ENCODE measurements around the gene DGKE.
A peak's percentile ranks its signal among the peaks of the same experiment; 100 is the strongest.

DGKE gene

GRCh38 chr17:56851008-56851407 lies 17.1 kb downstream of the DGKE start:
- no peak for DNase-seq

DNA sequence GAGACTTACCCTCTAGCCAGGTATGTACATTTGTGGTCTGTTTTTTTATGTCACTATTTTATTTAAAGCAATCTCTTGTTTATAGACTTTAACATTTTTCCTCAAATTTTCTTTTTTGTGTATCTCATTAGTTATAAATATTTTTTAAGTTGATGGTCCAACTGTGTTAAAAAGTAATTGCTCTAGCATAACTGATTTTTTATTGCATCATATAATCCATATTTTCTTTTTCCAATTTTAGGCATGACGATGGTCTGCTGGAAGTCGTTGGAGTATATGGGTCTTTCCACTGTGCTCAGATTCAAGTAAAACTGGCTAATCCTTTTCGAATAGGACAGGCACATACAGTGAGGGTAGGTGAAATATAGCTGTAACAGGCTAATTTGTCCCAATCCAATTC lies 27.9 kb downstream of the DGKE start:
- no peak for DNase-seq

DNA sequence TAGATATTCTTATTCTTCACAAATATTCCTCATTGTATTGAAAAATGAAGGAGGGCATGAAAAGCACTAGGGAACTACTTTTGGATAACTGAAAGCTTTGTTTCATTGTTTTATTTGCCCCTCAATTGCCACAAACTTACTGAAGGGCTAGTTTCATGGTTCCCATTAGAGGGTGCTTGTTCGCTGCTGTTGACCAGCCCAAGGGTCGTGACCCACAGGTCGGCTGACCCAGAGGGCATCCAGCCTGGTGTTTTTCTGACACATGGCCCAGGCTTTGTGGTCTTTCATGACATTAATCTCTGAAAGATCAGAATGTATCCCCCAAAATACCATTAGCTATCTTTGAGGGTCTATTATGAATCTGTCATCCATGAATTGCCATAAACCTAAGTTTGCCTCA lies 30.0 kb downstream of the DGKE start:
- DNase-seq, result no peak

- no peak for DNase-seq
Observed at GRCh38 chr17:56866076-56866475, 32.1 kb downstream of the DGKE start.

DNA sequence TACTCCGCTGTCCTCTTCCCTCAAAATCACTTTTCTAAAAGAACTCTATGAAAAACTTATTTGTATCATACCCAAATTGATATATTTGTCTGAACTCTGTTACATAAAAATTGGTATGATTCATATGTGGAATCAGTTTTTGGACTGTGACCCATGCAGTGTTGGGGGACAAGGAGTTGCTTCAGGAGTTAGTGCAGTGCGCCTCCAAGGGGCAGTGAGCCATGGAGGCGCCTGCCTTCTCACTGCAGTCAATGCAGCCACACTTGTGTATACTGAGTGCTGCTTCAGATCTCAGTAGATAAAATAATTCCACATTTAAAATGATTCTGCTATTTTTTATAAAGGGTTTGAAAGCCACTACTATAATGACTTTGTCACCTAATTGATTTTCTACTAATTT lies 32.5 kb downstream of the DGKE start:
- no peak for DNase-seq

DNA sequence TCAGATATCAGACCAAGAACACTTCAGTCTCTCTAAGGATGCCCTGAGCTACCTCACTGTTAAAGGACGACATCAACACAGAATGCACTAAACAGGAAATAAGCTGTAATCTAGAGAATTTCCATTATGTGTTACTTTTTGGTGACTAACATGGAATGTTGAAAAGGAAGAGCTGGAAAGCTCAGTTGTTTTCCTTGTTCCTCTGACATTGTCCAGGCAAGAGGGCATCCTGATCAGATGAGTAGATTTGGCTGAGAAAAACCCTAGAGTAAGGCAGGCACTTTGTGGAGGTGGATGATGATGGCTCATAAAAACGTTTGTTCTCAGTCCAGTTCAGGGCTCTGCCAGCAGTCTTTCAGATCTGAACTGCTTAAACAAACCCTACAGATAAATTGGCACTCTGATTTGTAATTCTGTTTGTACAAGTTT lies 34.0 kb downstream of the DGKE start:
- peak; percentile 24 for DNase-seq

GRCh38 chr17:56868716-56869115 lies 34.8 kb downstream of the DGKE start:
- no peak for DNase-seq

DNA sequence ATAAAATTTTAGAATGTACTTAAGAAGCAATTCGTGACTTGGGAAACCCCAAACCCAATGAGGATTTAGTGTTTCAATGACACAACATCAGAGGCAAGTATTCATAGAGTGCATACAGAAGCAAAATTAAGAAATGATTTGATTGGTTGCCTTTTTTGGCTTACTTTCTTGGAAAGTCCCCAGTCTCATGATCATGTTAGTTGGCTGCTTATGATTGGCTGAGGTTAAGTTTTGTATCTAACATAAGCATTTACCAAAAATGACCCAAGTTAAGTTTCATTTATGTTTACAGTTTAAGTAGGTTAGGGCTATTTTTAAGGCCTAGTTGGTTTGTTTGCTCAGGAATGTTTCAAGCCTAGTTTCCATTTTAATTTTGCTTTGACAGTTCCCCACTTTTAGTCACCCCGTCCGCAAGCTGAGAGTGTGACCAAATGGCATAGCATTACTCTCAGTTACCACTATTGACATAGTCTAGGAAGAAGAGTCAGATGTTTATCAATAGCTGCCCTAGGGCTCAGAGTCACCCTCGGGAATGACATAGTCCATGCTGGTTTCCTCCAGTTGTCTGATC lies 36.2 kb downstream of the DGKE start:
- no peak for DNase-seq

- no peak for DNase-seq
Observed at GRCh38 chr17:56876766-56877179, 42.8 kb downstream of the DGKE start.

DNA sequence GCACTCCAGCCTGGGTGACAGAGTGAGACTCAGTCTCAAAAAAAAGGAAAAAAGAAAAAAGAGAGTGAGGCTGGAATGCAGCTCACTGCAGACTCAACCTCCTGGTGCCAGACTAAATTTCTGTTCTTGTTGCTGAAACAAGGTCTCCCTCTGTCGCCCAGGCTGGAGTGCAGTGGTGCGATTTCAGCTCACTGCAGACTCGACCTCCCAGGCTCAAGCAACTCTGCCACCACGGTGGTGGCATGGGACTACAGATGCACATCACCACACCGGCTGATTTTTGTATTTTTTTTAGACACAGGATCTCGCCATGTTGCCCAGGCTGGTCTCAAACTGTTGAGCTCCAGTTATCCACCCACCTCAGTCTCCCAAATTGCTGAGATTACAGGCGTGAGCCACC lies 45.3 kb downstream of the DGKE start:
- DNase-seq, result no peak

DNA sequence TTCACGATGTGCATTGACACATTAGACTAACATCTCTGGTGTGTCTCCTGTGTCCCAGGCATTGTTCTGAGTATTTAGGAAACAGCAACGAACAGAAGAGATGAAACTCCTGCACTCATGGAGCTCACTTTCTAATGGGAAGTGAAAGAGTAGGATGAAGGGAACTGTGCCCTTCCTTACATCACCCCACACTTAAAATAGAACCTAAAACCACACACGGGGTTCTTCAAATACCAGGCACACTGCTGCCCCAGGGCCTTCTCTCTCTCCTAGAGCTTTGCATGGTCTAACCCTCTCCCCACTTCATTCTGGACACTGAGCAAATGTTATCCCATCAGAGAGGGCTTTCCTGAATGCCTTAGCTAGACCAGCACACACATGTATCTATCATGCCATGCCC lies 46.2 kb downstream of the DGKE start:
- DNase-seq, result no peak

DNA sequence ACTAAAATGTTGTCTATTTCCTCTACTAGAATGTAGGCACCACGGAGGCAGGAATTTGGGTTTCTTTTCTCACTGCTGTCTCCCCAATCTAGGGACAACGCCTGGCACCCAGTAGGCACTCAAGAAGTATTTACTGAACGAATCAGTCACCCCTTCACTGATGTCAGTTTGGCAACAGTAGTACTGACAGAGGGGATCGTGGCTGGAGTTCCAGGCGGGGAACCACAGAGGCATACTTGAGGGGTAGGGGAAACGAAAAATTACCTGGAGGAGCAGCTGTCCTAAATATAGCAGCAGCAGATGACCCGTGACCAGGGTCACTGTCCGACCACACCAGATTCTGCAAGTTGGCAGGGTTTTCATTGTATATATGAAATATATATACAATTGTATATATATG lies 46.6 kb downstream of the DGKE start:
- DNase-seq, result no peak

DNA sequence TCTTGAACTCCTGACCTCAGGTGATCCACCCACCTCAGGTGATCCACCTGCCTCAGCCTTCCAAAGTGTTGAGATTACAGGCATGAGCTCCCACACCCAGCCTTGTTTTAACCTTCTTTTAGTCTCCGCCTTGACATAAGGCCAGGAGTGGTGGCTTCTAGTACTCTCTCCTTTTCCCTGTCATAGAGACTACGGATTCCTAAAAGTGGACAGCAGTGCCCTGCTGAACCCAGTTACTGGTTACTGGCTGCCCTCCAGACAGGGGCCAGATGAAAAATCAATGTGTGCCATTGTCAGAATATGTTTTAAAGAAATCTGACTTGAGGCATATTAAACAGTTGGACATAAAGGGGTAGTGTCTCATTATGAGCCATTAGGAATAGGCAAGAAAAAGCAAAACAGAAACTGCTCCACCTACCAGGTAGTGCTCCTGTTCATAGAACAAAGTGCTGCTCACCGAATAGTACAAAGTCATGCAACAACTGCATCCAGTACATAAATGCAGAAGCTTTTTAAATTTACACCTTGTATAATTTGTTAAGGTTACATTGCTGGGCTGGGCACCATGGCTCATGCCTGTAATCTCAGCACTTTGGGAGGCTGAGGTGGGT lies 47.8 kb downstream of the DGKE start:
- DNase-seq, result no peak

- DNase-seq, result no peak
Observed at GRCh38 chr17:56883616-56884015, 49.7 kb downstream of the DGKE start.

DNA sequence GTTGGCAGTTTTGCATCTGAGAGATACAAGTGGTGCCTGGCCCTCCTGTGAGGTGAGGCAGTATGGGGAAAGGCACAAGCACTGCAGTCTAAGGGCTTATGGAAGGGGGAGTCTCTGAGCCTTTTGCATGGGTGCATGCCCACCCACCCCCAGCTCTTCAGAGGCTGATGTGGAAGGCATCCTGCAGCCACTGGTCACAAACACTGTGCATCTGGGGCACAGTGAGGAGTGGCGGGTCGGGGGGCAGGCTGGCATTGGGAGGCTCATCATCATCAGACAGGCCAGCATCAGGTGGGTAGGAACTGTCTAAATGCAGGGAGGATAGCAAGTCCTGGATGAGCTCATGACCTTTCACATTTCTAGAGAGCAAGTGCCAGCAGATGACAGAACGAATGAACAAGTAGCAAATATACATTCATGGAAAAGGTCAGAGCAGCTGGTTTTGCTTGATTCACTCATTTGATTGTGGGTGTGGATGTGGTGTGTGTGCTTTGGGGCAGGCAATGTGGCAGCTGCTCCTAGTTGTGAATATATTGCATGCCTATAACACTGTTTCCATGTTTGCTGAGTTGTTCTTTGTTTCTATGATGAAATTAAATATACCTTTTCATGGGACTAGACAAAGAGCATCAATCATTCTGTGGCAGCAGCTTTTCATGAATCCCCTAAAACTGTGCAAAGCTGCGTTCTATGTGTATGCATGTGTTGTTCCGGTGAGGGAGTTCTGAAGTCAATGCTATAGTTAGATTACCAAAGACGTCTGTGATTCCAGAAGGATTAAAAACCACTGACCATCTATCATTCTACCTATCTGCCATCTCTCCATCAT lies 50.7 kb downstream of the DGKE start:
- no peak for DNase-seq

- no peak for DNase-seq
Observed at GRCh38 chr17:56885312-56885657, 51.3 kb downstream of the DGKE start.

- DNase-seq, result no peak
Observed at GRCh38 chr17:56886288-56886731, 52.4 kb downstream of the DGKE start.

DNA sequence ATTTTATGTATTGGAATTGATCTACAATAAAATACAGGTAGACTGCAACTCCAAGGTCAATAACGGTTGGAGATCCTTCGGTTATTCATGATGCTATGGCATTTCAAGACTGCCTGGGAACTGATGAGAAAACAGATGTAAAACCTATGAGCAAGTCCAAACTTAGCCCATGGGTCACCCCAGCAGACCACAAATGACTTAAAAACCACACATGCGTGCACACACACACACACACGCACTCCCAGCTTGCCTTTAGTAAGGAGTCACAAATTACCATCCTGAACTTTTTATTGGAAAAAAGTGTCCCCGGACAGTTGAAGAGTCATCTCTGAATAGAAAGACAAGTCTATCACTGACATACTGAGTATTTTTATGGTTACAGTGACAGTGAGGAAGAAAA lies 53.2 kb downstream of the DGKE start:
- no peak for DNase-seq

DNA sequence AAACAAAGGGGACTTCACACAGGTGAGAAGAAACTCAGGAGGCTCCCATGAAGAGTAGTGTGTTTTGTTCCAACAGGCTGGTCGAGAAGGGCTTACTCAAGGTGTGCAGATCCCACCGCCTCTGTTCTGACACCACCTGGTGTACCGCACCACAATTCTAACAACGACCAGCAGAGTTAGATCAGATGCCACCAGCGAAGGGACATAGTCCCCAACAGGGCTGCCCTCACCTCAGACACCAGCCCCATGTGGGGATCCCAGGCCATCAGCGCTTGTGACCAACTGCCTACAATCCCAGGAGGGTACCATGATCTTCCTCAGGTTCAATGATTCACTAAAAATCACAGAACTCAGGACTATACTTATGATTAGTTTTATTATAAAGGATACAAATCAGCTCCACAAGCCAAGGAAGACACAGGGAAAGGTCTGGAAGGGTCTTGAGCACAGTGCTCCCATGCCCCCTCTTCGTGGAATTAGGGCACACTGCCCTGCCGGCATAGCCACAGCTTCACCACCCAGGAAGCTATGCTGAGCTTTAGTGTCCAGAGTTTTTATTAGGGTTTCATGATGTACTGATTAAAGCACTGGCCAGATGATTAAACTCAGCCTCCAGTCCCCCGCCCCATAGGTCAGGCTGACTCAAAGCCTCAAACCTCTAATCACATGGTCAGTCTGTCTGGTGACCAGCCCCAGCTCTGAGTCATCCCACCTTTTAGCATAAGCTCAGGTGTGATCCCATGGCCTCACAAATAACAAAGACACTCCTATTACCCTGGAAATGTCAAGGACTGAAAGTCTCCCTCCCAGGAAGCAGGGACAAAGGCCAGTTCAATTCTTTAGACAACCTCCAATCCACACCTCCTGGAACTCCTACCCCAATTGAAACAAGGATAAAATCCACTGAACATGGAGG lies 53.9 kb downstream of the DGKE start:
- DNase-seq, result no peak

DNA sequence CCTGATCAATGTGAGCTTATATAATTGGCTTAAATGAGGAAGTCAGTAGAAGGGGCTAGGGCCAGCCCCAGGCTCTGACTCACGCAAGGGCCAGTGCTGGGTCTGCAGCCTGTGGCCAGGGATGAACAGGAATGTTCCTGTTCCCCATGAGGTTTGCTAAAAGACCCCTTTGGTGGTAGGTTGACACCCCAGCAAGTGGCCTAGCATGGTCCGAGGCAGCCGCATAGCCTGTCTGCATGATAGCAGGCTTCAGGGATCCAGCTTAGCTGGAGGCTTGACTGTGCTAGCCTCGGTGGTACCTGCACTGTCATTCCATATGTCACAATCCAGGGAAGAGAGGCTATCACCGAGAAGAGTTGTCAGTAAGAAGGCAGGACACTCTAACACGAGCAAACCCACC lies 56.4 kb downstream of the DGKE start:
- no peak for DNase-seq

GRCh38 chr17:56890906-56891674 lies 57.1 kb downstream of the DGKE start:
- no peak for DNase-seq

DNA sequence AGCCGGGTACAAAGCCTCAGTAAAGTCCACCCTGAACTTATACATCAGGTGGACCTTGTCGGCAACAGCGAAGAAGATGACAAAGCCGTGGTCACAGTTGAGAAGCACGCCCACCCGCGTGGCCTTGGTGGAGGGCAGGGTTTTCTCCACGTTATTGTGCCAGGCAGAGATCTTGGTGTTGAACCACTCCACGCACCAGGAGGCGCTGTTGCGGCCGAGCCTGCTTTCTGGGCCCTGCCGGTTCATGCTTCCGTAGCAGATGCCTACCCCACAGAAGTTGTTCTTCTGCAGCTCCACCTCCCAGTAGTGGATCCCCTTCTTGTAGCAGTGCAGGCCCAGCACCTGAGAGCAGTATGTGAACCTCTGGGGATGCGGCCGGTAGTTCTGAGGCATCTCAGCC lies 57.8 kb downstream of the DGKE start:
- no peak for DNase-seq

- DNase-seq, result no peak
Observed at GRCh38 chr17:56892333-56892732, 58.4 kb downstream of the DGKE start.
